Hepatocyte (in vitro differentiated cells): ENCODE measurements around the gene SCN7A. TPM values are rescaled to one million over a fixed set of nuclear protein-coding genes. Genes with fewer than 3 reads are reported as not detected.

ENCODE experiments used
- DNase-seq: peaks from one replicate; pipeline ENCODE4 v3.0.0-alpha.2; 2016; ENCODE audit warnings: low spot score
- H2AFZ ChIP-seq: fragments of 200-600 bp; sonication (generic); 2 replicates; pipeline ENCODE4 v1.6.0; 2016; ENCODE audit warnings: antibody characterized with exemption, mild to moderate bottlenecking
- H3K27ac ChIP-seq: fragments of 200-600 bp; sonication (generic); 2 replicates; pipeline ENCODE4 v1.5.1; 2016; ENCODE audit warnings: mild to moderate bottlenecking
- H3K27me3 ChIP-seq: fragments of 200-600 bp; sonication (generic); 2 replicates; pipeline ENCODE4 v1.6.1; 2016
- H3K36me3 ChIP-seq: fragments of 200-600 bp; sonication (generic); replicated peaks from 2 replicates; pipeline ENCODE4 v1.5.1; 2016; ENCODE audit warnings: low read depth; ENCODE audit not compliant: insufficient read depth
- H3K4me1 ChIP-seq: fragments of 200-600 bp; sonication (generic); 2 replicates; pipeline ENCODE4 v1.5.1; 2016; ENCODE audit warnings: mild to moderate bottlenecking, moderate library complexity; ENCODE audit not compliant: insufficient read depth
- H3K4me2 ChIP-seq: fragments of 200-600 bp; sonication (generic); 2 replicates; pipeline ENCODE4 v1.6.0; 2016
- H3K4me3 ChIP-seq: fragments of 200-600 bp; sonication (generic); 2 replicates; pipeline ENCODE4 v1.5.1; 2016; ENCODE audit warnings: mild to moderate bottlenecking
- H3K79me2 ChIP-seq: fragments of 200-600 bp; sonication (generic); 2 replicates; pipeline ENCODE4 v1.6.0; 2017; ENCODE audit warnings: mild to moderate bottlenecking
- H3K9me2 ChIP-seq: fragments of 200-600 bp; sonication (generic); replicated peaks from 2 replicates; pipeline ENCODE4 v1.6.0; 2017; ENCODE audit warnings: mild to moderate bottlenecking; ENCODE audit not compliant: insufficient read depth
- H3K9me3 ChIP-seq: fragments of 200-600 bp; sonication (generic); 2 replicates; pipeline ENCODE4 v1.5.1; 2016; ENCODE audit warnings: low read depth, mild to moderate bottlenecking
- H4K20me1 ChIP-seq: fragments of 200-600 bp; sonication (generic); 2 replicates; pipeline ENCODE4 v1.6.0; 2016; ENCODE audit warnings: mild to moderate bottlenecking; ENCODE audit not compliant: insufficient read depth, poor library complexity, severe bottlenecking
- CTCF ChIP-seq: fragments of 200-600 bp; sonication (generic); IDR thresholded peaks from 2 replicates; pipeline ENCODE4 v1.5.1; 2016; ENCODE audit warnings: antibody characterized with exemption, mild to moderate bottlenecking; ENCODE audit not compliant: poor library complexity
- EZH2 ChIP-seq: fragments of 200-600 bp; sonication (generic); IDR thresholded peaks from 2 replicates; pipeline ENCODE4 v1.6.1; 2016; ENCODE audit warnings: antibody characterized with exemption, mild to moderate bottlenecking, borderline replicate concordance
- EZH2phosphoT487 ChIP-seq: fragments of 200-600 bp; sonication (generic); IDR thresholded peaks from one replicate; pipeline ENCODE4 v1.6.1; 2018; ENCODE audit warnings: antibody characterized with exemption, mild to moderate bottlenecking, low read depth, moderate library complexity; ENCODE audit not compliant: unreplicated experiment, severe bottlenecking
- WGBS: methylation state at CpG from one replicate; pipeline ENCODE4 v1.1.6; 2016; ENCODE audit warnings: low lambda C conversion rate; ENCODE audit errors: missing lambda C conversion rate; 5-methylcytosine and 5-hydroxymethylcytosine counted together
- polyA plus RNA-seq: library from polyadenylated mRNA; unstranded; fragments of >200 nt; fragmentation: Nextera tagmentation; extraction: Ambion mirVana; gene quantifications from 2 replicates; pipeline ENCODE4 v1.2.1, GENCODE V29; 2016
- total RNA-seq: library from RNA; depleted of rRNA; stranded (reverse); fragments of >200 nt; gene quantifications from 2 replicates; pipeline ENCODE4 v1.2.3, GENCODE V29; 2014

Gene SCN7A
- total and polyA plus RNA-seq, 2 experiments from 2014 or later, result 0.29 to 5.0 TPM

- Histone ChIP-seq H3K27me3 (no peaks in the 10 kb centered on the region), H4K20me1 (no peaks in the 10 kb centered on the region), H3K27ac (no peak overlapping the region), H2AFZ (no peak overlapping the region), H3K4me1 (no peaks in the 10 kb centered on the region), H3K9me2 (no peaks in the 10 kb centered on the region), H3K79me2 (peaks cover 3% of the 10 kb centered on the region), H3K4me2 (no peak overlapping the region), H3K4me3 (no peak overlapping the region), H3K9me3 (no peaks in the 10 kb centered on the region), H3K36me3 (no peaks in the 10 kb centered on the region)
- 83% methylated on average over 6 of the region's 6 CpGs for WGBS
- no peak for DNase-seq
- TF ChIP-seq CTCF (no peak), EZH2phosphoT487 (no peak), EZH2 (no peak)
Observed at GRCh38 chr2:166365803-166366420, 128.1 kb downstream of the SCN7A start.

- Histone ChIP-seq H2AFZ (no peak overlapping the region), H3K9me3 (no peaks in the 10 kb centered on the region)
- 87% methylated on average over 3 of the region's 3 CpGs for WGBS
Observed at GRCh38 chr2:166365239-166365638, 128.8 kb downstream of the SCN7A start.

GRCh38 chr2:166364476-166365161, 129.4 kb downstream of the SCN7A start:
- no peak overlapping the region for H3K4me2 ChIP-seq
- WGBS, result 93% methylated on average over 9 of the region's 9 CpGs
- H3K79me2 ChIP-seq, result peaks cover 3% of the 10 kb centered on the region
- no peak overlapping the region for H3K27ac ChIP-seq
- DNase-seq, result no peak
- no peaks in the 10 kb centered on the region for H3K27me3 ChIP-seq
- H3K9me3 ChIP-seq, result no peaks in the 10 kb centered on the region
- no peaks in the 10 kb centered on the region for H4K20me1 ChIP-seq
- H3K36me3 ChIP-seq, result no peaks in the 10 kb centered on the region
- no peaks in the 10 kb centered on the region for H3K4me1 ChIP-seq
- no peak for TF ChIP-seq CTCF
- TF ChIP-seq EZH2phosphoT487, result no peak
- TF ChIP-seq EZH2, result no peak
- no peaks in the 10 kb centered on the region for H3K9me2 ChIP-seq
- no peak overlapping the region for H2AFZ ChIP-seq
- no peak overlapping the region for H3K4me3 ChIP-seq

More at GRCh38 chr2:166365239-166365638, 128.8 kb downstream of the SCN7A start:
- TF ChIP-seq EZH2 (no peak), CTCF (no peak), EZH2phosphoT487 (no peak)
- Histone ChIP-seq H3K27ac (no peak overlapping the region), H3K79me2 (peaks cover 3% of the 10 kb centered on the region), H3K4me3 (no peak overlapping the region), H3K36me3 (no peaks in the 10 kb centered on the region), H3K4me2 (no peak overlapping the region), H3K4me1 (no peaks in the 10 kb centered on the region), H3K9me2 (no peaks in the 10 kb centered on the region), H4K20me1 (no peaks in the 10 kb centered on the region), H3K27me3 (no peaks in the 10 kb centered on the region)
- DNase-seq, result no peak
